Liver (tissue), 9 donors: ENCODE results near the gene AKAP13. TPM values are rescaled to one million over a fixed set of nuclear protein-coding genes. Genes with fewer than 3 reads are reported as not detected.

Source experiments
- DNase-seq: peaks from one replicate; pipeline ENCODE4 v3.0.0-alpha.2; 2017; ENCODE audit warnings: low spot score
- H3K27ac ChIP-seq, 2 donors: one replicate each; pipeline ENCODE4 v1.7.0; 2013; ENCODE audit warnings: inconsistent platforms in 2 of 2, low read length in 2 of 2, control low read depth in 1 of 2, low read depth in 1 of 2, mild to moderate bottlenecking in 1 of 2
- H3K27me3 ChIP-seq, 4 donors: one replicate each; pipeline versions ENCODE4 v1.6.1 to v1.7.0; 2013; ENCODE audit warnings: low read length in 3 of 4, inconsistent platforms in 1 of 4, mild to moderate bottlenecking in 1 of 4, moderate library complexity in 1 of 4; ENCODE audit not compliant: control insufficient read depth in 4 of 4, insufficient read depth in 4 of 4
- H3K36me3 ChIP-seq, 4 donors: one replicate each; pipeline versions ENCODE4 v1.6.1 to v1.7.0; 2013; ENCODE audit warnings: low read length in 3 of 4, mild to moderate bottlenecking in 3 of 4, low read depth in 1 of 4, moderate library complexity in 1 of 4; ENCODE audit not compliant: control insufficient read depth in 4 of 4, insufficient read depth in 3 of 4
- H3K4me1 ChIP-seq, 4 donors: one replicate each; pipeline versions ENCODE4 v1.6.1 to v1.7.0; 2013; ENCODE audit warnings: low read length in 3 of 4, mild to moderate bottlenecking in 3 of 4, moderate library complexity in 1 of 4; ENCODE audit not compliant: control insufficient read depth in 4 of 4, insufficient read depth in 4 of 4
- H3K4me3 ChIP-seq, 3 donors: one replicate each; pipeline versions ENCODE4 v1.6.1 to v1.7.0; 2013; ENCODE audit warnings: low read length in 3 of 3, control low read depth in 1 of 3, low read depth in 1 of 3, mild to moderate bottlenecking in 1 of 3
- H3K9ac ChIP-seq, 2 donors: one replicate each; pipeline ENCODE4 v1.7.0; 2013; ENCODE audit warnings: low read length in 2 of 2, mild to moderate bottlenecking in 2 of 2, moderate library complexity in 2 of 2, control low read depth in 1 of 2, low read depth in 1 of 2
- H3K9me3 ChIP-seq, 4 donors: one replicate each; pipeline versions ENCODE4 v1.6.1 to v1.7.0; 2013; ENCODE audit warnings: low read length in 3 of 4; ENCODE audit not compliant: control insufficient read depth in 4 of 4
- CTCF ChIP-seq: fragments of 150-350 bp; IDR thresholded peaks from 2 replicates; pipeline ENCODE4 v1.5.1; 2017; ENCODE audit warnings: improper control_type of control experiment, low read depth, low read length; ENCODE audit not compliant: missing input control
- FOXA2 ChIP-seq: IDR thresholded peaks from 2 replicates; pipeline ENCODE4 v1.6.1; 2016; ENCODE audit warnings: antibody characterized with exemption
- GABPA ChIP-seq, 2 donors: IDR thresholded peaks in 1 of 2; conservative IDR thresholded peaks in 1 of 2; 2 replicates each; pipeline ENCODE4 v1.6.1; 2016; ENCODE audit warnings: antibody characterized with exemption in 2 of 2, mild to moderate bottlenecking in 1 of 2, moderate library complexity in 1 of 2
- HNF4A ChIP-seq, 2 donors: conservative IDR thresholded peaks; 2 replicates each; pipeline ENCODE4 v1.6.1; 2016; ENCODE audit warnings: antibody characterized with exemption in 2 of 2, mild to moderate bottlenecking in 2 of 2
- HNF4G ChIP-seq: IDR thresholded peaks from 2 replicates; pipeline ENCODE4 v1.6.1; 2016; ENCODE audit warnings: antibody characterized with exemption
- NR2F2 ChIP-seq: IDR thresholded peaks from 2 replicates; pipeline ENCODE4 v1.6.1; 2016; ENCODE audit warnings: antibody characterized with exemption
- RXRA ChIP-seq, 2 donors: IDR thresholded peaks; 2 replicates each; pipeline ENCODE4 v1.6.1; 2017 to 2018; ENCODE audit warnings: antibody characterized with exemption in 2 of 2, mild to moderate bottlenecking in 1 of 2
- SP1 ChIP-seq: IDR thresholded peaks from 2 replicates; pipeline ENCODE4 v1.6.1; 2018; ENCODE audit warnings: antibody characterized with exemption, mild to moderate bottlenecking
- TAF1 ChIP-seq: conservative IDR thresholded peaks from 2 replicates; pipeline ENCODE4 v1.6.1; 2016; ENCODE audit warnings: antibody characterized with exemption, mild to moderate bottlenecking
- YY1 ChIP-seq: IDR thresholded peaks from 2 replicates; pipeline ENCODE4 v1.6.1; 2016; ENCODE audit warnings: antibody characterized with exemption, mild to moderate bottlenecking
- ZBTB33 ChIP-seq: IDR thresholded peaks from 2 replicates; pipeline ENCODE4 v1.6.1; 2016; ENCODE audit warnings: antibody characterized with exemption
- whole genome bisulfite sequencing: extraction: QIAGEN DNeasy Blood & Tissue Kit; methylation state at CpG from one replicate; pipeline ENCODE4 v1.1.7; 2013; 5-methylcytosine and 5-hydroxymethylcytosine counted together
- polyA plus RNA-seq, 2 donors: library from polyadenylated mRNA; stranded (reverse) in 1 of 2; unstranded in 1 of 2; fragments of 200-250 nt in 1 of 2; fragments of >200 nt in 1 of 2; fragmentation: Nextera tagmentation in 1 of 2; extraction: Ambion mirVana in 1 of 2; gene quantifications; one replicate each; pipeline versions ENCODE4 v1.2.1 to v1.2.3, GENCODE V29; 2013 to 2015
- total RNA-seq, 2 donors: library from RNA; depleted of rRNA; stranded (reverse); fragments of >200 nt; gene quantifications; one replicate each; pipeline ENCODE4 v1.2.3, GENCODE V29; 2014
- TF ChIP-seq, protein P1 (sequence below): IDR thresholded peaks from 2 replicates; pipeline ENCODE4 v1.6.1; 2016; ENCODE audit warnings: antibody characterized with exemption
- TF ChIP-seq, protein P2 (sequence below): IDR thresholded peaks from 2 replicates; pipeline ENCODE4 v1.6.1; 2016; ENCODE audit warnings: antibody characterized with exemption, mild to moderate bottlenecking
- TF ChIP-seq, protein P3 (sequence below): IDR thresholded peaks from 2 replicates; pipeline ENCODE4 v1.6.1; 2016; ENCODE audit warnings: antibody characterized with exemption
- donor health status: healthy.
- donor health status: healthy.
- donor health status: healthy.
- donor health status: healthy.
- donor health status: healthy.

Gene AKAP13
- total and polyA plus RNA-seq, 4 donors, result 18.6 to 92.3 (median 37.4) TPM

DNA sequence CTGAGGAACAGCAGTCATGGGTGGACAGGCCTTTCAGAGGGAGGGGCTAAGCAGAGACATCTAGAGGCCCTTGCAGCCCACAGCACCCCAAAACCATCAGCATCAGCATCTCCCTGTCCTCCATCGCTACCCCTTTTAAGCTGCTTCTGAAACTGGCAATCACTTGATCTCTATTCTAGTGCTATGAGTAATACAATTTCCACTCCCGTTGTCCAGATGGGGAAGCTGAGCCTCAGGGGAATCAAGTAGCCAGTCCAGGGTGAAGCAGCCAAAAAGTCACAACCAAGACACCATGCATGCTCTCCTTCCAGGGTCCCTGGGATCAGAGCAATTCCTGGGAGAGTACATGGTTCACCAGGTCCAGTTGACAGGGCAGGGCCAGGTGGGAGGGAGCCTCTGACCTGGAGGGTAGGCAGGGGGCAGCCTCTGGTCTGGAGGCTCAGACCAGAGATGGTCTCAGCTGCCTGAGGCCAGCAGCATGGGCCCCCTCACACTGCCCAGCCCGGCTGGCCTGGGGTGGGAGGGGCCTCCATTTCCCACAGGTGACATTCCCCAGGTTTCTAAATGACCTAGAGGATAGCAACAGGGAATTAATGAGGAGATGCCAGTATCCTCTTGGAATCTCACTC is 384.4 kb downstream of the AKAP13 start:
- TF ChIP-seq YY1, result no peak
- TF ChIP-seq NR2F2, result no peak
- TF ChIP-seq GABPA (IDR thresholded peaks at IDR 0.05 in 1 of 2, conservative IDR thresholded peaks at IDR 0.05 in 1 of 2), result no peak
- TF ChIP-seq ZBTB33, result no peak
- TF ChIP-seq CTCF, result peak; percentile 7
- TF ChIP-seq SP1, result no peak
- TF ChIP-seq, protein P1, sequence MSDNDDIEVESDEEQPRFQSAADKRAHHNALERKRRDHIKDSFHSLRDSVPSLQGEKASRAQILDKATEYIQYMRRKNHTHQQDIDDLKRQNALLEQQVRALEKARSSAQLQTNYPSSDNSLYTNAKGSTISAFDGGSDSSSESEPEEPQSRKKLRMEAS, result no peak
- TF ChIP-seq, protein P2, sequence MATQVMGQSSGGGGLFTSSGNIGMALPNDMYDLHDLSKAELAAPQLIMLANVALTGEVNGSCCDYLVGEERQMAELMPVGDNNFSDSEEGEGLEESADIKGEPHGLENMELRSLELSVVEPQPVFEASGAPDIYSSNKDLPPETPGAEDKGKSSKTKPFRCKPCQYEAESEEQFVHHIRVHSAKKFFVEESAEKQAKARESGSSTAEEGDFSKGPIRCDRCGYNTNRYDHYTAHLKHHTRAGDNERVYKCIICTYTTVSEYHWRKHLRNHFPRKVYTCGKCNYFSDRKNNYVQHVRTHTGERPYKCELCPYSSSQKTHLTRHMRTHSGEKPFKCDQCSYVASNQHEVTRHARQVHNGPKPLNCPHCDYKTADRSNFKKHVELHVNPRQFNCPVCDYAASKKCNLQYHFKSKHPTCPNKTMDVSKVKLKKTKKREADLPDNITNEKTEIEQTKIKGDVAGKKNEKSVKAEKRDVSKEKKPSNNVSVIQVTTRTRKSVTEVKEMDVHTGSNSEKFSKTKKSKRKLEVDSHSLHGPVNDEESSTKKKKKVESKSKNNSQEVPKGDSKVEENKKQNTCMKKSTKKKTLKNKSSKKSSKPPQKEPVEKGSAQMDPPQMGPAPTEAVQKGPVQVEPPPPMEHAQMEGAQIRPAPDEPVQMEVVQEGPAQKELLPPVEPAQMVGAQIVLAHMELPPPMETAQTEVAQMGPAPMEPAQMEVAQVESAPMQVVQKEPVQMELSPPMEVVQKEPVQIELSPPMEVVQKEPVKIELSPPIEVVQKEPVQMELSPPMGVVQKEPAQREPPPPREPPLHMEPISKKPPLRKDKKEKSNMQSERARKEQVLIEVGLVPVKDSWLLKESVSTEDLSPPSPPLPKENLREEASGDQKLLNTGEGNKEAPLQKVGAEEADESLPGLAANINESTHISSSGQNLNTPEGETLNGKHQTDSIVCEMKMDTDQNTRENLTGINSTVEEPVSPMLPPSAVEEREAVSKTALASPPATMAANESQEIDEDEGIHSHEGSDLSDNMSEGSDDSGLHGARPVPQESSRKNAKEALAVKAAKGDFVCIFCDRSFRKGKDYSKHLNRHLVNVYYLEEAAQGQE, result no peak
- WGBS, result 87% methylated on average over 3 of the region's 3 CpGs
- DNase-seq, result no peak
- Histone ChIP-seq H3K9me3 (no peaks in the 10 kb centered on the region), H3K4me1 (peaks cover 2 to 30% (median 20%) of the 10 kb centered on the region in 4 donors), H3K27ac (no peak overlapping the region), H3K36me3 (peaks cover 0 to 8% (median 1%) of the 10 kb centered on the region in 4 donors), H3K9ac (no peak overlapping the region), H3K27me3 (no peaks in the 10 kb centered on the region), H3K4me3 (no peak overlapping the region)

DNA sequence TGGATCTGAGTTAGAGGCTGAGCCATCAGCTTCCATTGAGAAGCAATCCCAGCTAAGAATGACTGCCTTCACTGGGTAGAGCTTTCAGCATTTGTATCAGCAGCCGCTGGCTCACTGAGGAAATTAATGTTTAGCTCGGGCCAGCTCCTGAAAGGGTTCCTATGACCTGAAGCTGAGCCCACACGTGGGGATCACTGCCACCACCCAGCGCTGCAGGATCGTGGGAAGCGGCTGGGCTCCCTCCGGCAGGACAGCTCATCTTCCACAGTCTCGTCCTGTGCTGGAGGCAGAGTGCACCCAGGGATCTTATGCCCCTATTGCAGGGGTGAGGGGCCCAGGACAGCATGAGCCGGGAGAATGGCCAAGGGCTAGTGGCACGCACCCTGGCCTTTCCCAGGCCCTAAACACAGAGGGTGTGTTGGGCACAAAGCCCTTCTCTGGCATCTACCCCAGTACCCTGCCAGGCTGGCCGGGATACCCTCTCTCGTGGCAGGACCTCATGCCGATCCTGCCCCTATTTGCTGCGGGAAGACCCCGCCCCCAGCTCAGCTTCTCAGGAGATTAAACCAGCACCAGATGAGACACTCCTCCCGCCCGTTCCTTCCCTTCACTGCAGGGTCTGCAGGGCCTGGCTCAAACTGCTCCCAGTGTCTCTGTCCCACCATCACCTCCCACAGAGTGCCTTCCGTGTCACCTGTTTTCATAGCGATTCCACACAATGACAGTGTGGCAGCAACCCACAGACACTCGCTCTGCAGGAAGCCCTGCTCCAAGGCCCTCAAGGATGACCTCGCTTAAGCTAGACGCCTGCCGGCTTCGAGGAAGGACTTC is 385.8 kb downstream of the AKAP13 start:
- Histone ChIP-seq H3K4me1 (peaks cover 4 to 38% (median 33%) of the 10 kb centered on the region in 4 donors), H3K27ac (peak overlapping the region; percentile 34 to 59), H3K4me3 (no peak overlapping the region), H3K27me3 (no peaks in the 10 kb centered on the region), H3K9me3 (no peaks in the 10 kb centered on the region), H3K36me3 (peaks cover 0 to 8% (median 0%) of the 10 kb centered on the region in 4 donors), H3K9ac (peak overlapping the region in 1 of 2 donors; percentile 20)
- no peak for DNase-seq
- WGBS, result 63% methylated on average over 24 of the region's 24 CpGs
- TF ChIP-seq, protein P2, result peak; percentile 80
- TF ChIP-seq RXRA (IDR thresholded peaks at IDR 0.05) (peak; percentile 73 to 88), FOXA2 (peak; percentile 21), TAF1 (no peak), YY1 (peak; percentile 68), NR2F2 (no peak), HNF4A (conservative IDR thresholded peaks at IDR 0.05) (peak; percentile 47 to 80), CTCF (no peak), HNF4G (no peak)
- TF ChIP-seq, protein P1, result peak; percentile 69
- TF ChIP-seq, protein P3, sequence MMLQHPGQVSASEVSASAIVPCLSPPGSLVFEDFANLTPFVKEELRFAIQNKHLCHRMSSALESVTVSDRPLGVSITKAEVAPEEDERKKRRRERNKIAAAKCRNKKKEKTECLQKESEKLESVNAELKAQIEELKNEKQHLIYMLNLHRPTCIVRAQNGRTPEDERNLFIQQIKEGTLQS, result no peak
